HG03571 (cell line): ENCODE results near the gene CYGB.

Experiments
- ATAC-seq: cut with Tn5 transposase; IDR thresholded peaks from one replicate; pipeline ENCODE4 v1.9.1; 2021; ENCODE audit not compliant: unreplicated experiment

CYGB gene

GRCh38 chr17:76484228-76484725 lies 53.2 kb downstream of the CYGB start:
- no peak for ATAC-seq

GRCh38 chr17:76481071-76481655 lies 56.3 kb downstream of the CYGB start:
- peak; percentile 63 for ATAC-seq

- ATAC-seq, result no peak
Measured at GRCh38 chr17:76480632-76481031, 56.9 kb downstream of the CYGB start.

- no peak for ATAC-seq
Measured at GRCh38 chr17:76479515-76480060, 57.9 kb downstream of the CYGB start.

- ATAC-seq, result no peak
Measured at GRCh38 chr17:76478730-76479514, 58.6 kb downstream of the CYGB start.

- ATAC-seq, result no peak
Measured at GRCh38 chr17:76478097-76478496, 59.4 kb downstream of the CYGB start.

GRCh38 chr17:76477576-76477975 lies 59.9 kb downstream of the CYGB start:
- no peak for ATAC-seq
